Loucy (cell line): ENCODE measurements around the gene PTS.

Experiments used
- H2AFZ ChIP-seq: fragments of 200-600 bp; sonication (generic); 2 replicates; pipeline ENCODE4 v1.6.0; 2016; ENCODE audit warnings: antibody characterized with exemption, mild to moderate bottlenecking, low read length, moderate library complexity
- H3F3A ChIP-seq: fragments of 200-600 bp; 2 replicates; pipeline ENCODE4 v1.6.0; 2016; ENCODE audit warnings: antibody characterized with exemption, low read depth, mild to moderate bottlenecking
- H3K27me3 ChIP-seq: fragments of 200-600 bp; sonication (generic); 2 replicates; pipeline ENCODE4 v1.6.1; 2014; ENCODE audit warnings: low read length, mild to moderate bottlenecking; ENCODE audit not compliant: insufficient read depth, poor library complexity, severe bottlenecking
- H3K36me3 ChIP-seq: fragments of 200-600 bp; sonication (generic); 2 replicates; pipeline ENCODE4 v1.6.1; 2016; ENCODE audit warnings: low read length; ENCODE audit not compliant: insufficient read depth
- H3K4me1 ChIP-seq: fragments of 200-600 bp; sonication (generic); 2 replicates; pipeline ENCODE4 v1.5.1; 2014; ENCODE audit warnings: low read length, mild to moderate bottlenecking; ENCODE audit not compliant: insufficient read depth, poor library complexity, severe bottlenecking
- H3K4me2 ChIP-seq: fragments of 200-600 bp; sonication (generic); 2 replicates; pipeline ENCODE4 v1.6.0; 2014; ENCODE audit warnings: antibody characterized with exemption, low read length, low read depth, mild to moderate bottlenecking; ENCODE audit not compliant: poor library complexity, severe bottlenecking
- H3K4me3 ChIP-seq: fragments of 200-600 bp; sonication (generic); 2 replicates; pipeline ENCODE4 v1.5.1; 2014; ENCODE audit warnings: low read length, mild to moderate bottlenecking, mixed read lengths; ENCODE audit not compliant: poor library complexity, severe bottlenecking
- H3K79me2 ChIP-seq: fragments of 200-600 bp; sonication (generic); 2 replicates; pipeline ENCODE4 v1.6.1; 2014; ENCODE audit warnings: low read length; ENCODE audit not compliant: insufficient read depth
- H3K9ac ChIP-seq: fragments of 200-600 bp; sonication (generic); 2 replicates; pipeline ENCODE4 v1.6.0; 2014; ENCODE audit warnings: mild to moderate bottlenecking, low read depth, low read length, moderate library complexity; ENCODE audit not compliant: poor library complexity, severe bottlenecking
- H3K9me2 ChIP-seq: fragments of 200-600 bp; sonication (generic); replicated peaks from 2 replicates; pipeline ENCODE4 v1.6.1; 2016; ENCODE audit warnings: low read depth, low read length, mixed read lengths
- H3K9me3 ChIP-seq: fragments of 200-600 bp; sonication (generic); 2 replicates; pipeline ENCODE4 v1.6.1; 2014; ENCODE audit warnings: mild to moderate bottlenecking, antibody characterized with exemption, low read length, low read depth; ENCODE audit not compliant: insufficient read depth
- H4K20me1 ChIP-seq: fragments of 200-600 bp; sonication (generic); 2 replicates; pipeline ENCODE4 v1.6.0; 2014; ENCODE audit warnings: antibody characterized with exemption, low read length, mild to moderate bottlenecking; ENCODE audit not compliant: insufficient read depth, poor library complexity, severe bottlenecking
- EZH2phosphoT487 ChIP-seq: fragments of 200-600 bp; IDR thresholded peaks from 2 replicates; pipeline ENCODE4 v1.6.1; 2018; ENCODE audit warnings: antibody characterized with exemption, mild to moderate bottlenecking, moderate library complexity, borderline replicate concordance
- TF ChIP-seq, protein P1 (sequence below): fragments of 200-600 bp; sonication (generic); conservative IDR thresholded peaks from 2 replicates; pipeline ENCODE4 v1.5.1; 2014; ENCODE audit warnings: mild to moderate bottlenecking, antibody characterized with exemption, low read length

PTS gene

DNA sequence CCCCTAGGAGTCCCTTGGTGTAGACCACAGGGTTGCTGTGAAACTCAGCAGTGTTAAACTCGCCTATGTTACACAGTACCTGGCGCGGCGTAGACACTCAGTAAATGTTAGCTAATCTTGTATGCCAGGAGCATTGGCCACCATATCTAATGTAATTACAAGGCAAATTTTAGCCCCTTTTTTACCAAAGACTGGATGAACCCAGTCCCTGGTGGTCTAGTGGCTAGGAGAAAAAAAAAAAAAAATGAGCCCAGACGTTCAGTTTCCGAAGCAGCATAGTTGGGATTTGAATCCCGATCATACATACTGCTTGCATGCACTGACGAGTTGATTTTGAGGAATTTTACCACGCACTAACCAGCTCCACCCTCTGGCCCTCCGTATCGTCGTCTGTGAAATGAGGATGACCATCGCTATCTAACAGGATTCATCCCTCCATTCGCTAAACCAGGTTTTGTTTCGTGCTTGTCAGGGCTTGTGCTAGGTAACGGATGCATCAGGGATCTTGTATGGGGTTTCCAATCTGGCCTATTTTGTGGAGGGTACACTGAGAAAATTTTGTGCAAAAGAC, 688 bp downstream of the PTS start:
- H3K9me3 ChIP-seq: no peaks in the 10 kb centered on the region
- H3K9ac ChIP-seq: peak overlapping the region; percentile 88
- peak overlapping the region; percentile 99 for H3K4me3 ChIP-seq
- H3K36me3 ChIP-seq: no peaks in the 10 kb centered on the region
- peaks cover 3% of the 10 kb centered on the region for H4K20me1 ChIP-seq
- H2AFZ ChIP-seq: peak overlapping the region; percentile 98
- peaks cover 40% of the 10 kb centered on the region for H3K79me2 ChIP-seq
- H3K4me2 ChIP-seq: peak overlapping the region; percentile 85
- TF ChIP-seq, protein P1, sequence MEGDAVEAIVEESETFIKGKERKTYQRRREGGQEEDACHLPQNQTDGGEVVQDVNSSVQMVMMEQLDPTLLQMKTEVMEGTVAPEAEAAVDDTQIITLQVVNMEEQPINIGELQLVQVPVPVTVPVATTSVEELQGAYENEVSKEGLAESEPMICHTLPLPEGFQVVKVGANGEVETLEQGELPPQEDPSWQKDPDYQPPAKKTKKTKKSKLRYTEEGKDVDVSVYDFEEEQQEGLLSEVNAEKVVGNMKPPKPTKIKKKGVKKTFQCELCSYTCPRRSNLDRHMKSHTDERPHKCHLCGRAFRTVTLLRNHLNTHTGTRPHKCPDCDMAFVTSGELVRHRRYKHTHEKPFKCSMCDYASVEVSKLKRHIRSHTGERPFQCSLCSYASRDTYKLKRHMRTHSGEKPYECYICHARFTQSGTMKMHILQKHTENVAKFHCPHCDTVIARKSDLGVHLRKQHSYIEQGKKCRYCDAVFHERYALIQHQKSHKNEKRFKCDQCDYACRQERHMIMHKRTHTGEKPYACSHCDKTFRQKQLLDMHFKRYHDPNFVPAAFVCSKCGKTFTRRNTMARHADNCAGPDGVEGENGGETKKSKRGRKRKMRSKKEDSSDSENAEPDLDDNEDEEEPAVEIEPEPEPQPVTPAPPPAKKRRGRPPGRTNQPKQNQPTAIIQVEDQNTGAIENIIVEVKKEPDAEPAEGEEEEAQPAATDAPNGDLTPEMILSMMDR: no peak
- TF ChIP-seq EZH2phosphoT487: no peak
- H3F3A ChIP-seq: no peaks in the 10 kb centered on the region
- H3K27me3 ChIP-seq: no peaks in the 10 kb centered on the region
- peaks cover 27% of the 10 kb centered on the region for H3K4me1 ChIP-seq
- H3K9me2 ChIP-seq: no peaks in the 10 kb centered on the region

DNA sequence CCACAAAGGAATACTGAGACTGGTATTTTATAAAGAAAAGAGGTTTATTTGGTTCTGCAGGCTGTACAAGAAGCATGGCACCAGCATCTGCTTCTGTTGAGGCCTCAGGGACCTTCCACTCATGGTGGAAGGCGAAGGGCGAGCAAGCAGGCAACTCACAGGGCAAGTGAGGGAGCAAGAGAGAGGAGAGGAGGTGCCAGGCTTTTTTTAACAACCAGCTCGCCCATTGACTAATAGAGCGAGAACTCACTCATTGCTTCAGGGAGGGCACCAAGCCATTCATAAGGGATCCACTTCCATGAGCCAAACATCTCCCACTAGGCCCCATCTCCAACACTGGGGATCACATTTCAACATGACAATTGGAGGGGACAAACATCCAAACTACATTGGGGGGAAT, 1.2 kb downstream of the PTS start:
- Histone ChIP-seq H3K9me3 (no peaks in the 10 kb centered on the region), H3K4me1 (peaks cover 27% of the 10 kb centered on the region), H3F3A (no peaks in the 10 kb centered on the region), H4K20me1 (peaks cover 3% of the 10 kb centered on the region), H3K9ac (peak overlapping the region; percentile 88), H3K4me3 (peak overlapping the region; percentile 99), H3K4me2 (peak overlapping the region; percentile 85), H3K9me2 (no peaks in the 10 kb centered on the region), H3K27me3 (no peaks in the 10 kb centered on the region), H3K36me3 (no peaks in the 10 kb centered on the region), H3K79me2 (peaks cover 40% of the 10 kb centered on the region), H2AFZ (no peak overlapping the region)
- TF ChIP-seq EZH2phosphoT487: no peak
- TF ChIP-seq, protein P1: no peak

DNA sequence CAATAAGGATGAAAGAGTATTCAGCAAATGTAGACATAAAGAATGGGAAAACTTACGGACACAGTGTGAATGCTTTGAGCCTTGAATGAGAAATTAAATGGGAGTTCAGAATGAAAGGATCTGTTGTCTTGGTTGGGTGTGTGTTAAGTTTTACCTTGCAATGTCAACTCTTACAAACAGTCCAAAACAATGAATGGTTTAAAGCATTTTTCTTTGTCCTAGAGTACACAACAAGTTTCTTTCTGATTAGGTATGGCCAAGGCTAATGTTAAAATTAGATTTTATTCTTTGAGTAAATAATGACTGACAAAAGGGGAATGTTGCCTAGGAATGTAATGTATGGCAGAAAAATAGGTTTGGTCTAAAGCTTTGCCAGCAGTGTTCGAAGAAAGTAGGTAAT, 2.5 kb downstream of the PTS start:
- H3K4me2 ChIP-seq: peak overlapping the region; percentile 85
- TF ChIP-seq, protein P1: no peak
- H3K9me3 ChIP-seq: no peaks in the 10 kb centered on the region
- H3K36me3 ChIP-seq: no peaks in the 10 kb centered on the region; the same call in 1 of the 2 replicates
- peak overlapping the region; percentile 88 for H3K9ac ChIP-seq
- H2AFZ ChIP-seq: no peak overlapping the region
- H3K9me2 ChIP-seq: no peaks in the 10 kb centered on the region
- peaks cover 40% of the 10 kb centered on the region for H3K79me2 ChIP-seq
- H3F3A ChIP-seq: no peaks in the 10 kb centered on the region
- H3K4me3 ChIP-seq: peak overlapping the region; percentile 99
- peaks cover 3% of the 10 kb centered on the region for H4K20me1 ChIP-seq
- H3K4me1 ChIP-seq: peaks cover 27% of the 10 kb centered on the region
- H3K27me3 ChIP-seq: no peaks in the 10 kb centered on the region
